ENCODE measurements around the gene EPHA7.

EPHA7 gene

DNA sequence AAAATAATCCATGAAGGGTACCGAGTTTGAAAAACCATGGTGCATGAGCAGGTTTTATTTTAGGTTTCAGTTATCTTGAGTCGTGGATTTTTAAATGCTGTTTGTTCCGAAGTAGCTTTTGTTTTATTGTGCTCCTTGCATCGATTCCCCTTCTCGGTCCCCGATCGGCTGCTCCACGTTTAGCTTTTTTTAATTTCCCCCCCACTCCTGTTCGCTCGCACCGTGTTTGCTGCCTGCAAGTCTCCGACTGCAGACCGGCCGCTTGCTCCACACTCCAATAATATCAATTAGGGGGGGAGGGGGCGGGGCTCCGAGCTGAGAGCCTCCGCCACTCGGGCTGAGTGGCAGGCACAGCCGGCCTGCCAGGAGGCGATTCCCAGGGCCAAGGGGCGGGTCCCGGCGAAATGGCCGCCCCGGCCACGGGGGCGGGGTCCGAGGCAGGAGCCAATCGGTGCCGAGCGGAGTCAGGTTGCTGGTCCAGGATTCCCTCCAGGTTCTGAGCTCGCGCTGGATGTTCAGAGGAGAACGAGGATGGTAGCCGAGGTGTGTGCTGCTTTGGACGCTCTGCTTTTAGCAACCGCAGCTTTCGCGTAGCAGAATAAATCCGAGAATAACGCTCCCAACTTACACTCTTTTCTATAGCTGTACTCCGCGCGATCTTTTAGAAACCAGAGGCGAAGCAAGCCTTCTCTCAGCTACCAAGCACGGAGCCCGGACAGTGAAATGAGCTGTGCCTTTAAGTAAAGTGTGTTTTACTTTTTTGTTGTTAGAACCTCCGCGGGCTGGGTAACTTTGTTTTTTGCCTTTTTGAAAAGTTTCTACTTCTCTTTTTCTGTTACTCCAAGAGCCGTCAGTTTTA is at the start of gene EPHA7:
Gene EPHA7 (minus strand): TSS at position 256 of the 859 bp plus-strand sequence. CDS start 218 bp downstream, at position 38.
- DNase-seq: peak; percentile 12

DNA sequence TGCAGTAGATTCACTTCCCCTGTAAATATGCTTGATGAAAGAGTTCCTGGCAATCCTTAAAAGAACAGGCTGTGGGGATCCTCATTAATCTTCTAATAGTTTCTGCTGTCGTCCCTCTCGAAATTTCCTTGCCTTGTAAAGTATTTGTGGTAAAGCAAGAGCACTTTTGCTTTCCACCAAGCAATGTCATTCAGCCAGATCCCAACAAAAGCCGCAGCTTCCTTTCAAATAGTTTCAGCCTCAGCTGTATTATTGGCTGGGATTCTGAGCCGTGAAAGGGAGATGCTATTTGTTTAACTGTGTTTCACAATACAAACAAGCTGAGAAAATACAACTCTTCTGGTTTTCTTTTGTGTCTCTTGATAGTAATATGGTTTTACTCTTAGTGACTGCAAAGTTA is 48.9 kb upstream of the EPHA7 start:
- DNase-seq: no peak

DNA sequence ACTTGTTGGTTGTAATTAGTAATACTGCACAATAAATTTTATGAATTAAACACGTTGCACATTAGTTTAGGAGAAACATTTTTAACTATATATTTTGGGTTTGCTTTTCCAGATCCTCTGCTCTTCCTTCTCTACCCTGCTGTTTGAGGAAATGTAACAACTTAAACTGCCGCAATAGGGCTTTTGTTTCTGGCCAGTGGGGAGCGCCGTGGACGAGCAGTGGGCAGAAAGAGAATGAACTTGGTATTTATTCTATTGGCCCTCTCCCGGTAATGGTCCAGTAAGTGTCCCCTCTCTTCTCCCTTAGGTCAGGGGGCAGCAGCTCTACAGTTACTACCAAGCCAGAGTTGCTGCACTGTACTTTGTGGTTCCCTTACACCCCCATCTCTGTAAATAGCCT is 35.2 kb upstream of the EPHA7 start:
- no peak for DNase-seq

DNA sequence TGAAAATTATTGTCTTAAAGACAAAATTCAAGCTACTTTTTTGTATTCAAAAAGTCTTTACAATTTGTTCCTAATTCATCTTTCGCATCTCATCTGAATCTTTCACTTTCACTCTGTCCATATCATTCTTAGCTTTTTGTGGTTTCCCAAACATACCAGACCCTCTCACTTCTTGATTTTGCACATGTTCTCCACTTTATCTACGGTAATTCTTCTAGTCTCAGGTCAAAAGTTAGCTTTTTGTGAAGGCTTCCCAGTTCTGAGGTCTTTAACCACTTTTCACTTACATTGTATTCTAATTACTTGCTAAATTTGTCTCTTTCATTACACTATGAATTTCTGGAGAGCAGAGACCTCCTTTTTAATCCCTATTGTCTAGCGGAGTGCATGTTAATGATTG is 34.6 kb upstream of the EPHA7 start:
- no peak for DNase-seq

DNA sequence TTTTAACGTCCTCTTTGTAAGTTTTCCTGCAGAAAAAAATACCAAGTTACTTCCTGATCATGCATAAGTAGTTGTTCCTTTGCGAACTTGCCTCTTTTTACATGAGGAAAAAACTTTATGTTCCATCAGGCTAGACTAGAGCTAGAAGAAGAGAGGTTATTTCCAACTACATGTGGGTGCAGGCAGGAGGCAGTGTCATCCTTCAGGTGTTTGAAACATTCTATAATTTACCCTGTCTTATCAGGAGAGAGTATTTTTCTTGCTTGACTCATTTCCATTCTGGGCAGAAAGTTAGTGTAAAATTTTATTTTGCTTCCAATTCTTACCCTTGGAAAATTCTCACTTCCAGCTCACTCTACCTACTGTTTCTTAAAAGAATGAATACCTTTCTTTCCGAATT is 28.5 kb upstream of the EPHA7 start:
- DNase-seq: no peak

DNA sequence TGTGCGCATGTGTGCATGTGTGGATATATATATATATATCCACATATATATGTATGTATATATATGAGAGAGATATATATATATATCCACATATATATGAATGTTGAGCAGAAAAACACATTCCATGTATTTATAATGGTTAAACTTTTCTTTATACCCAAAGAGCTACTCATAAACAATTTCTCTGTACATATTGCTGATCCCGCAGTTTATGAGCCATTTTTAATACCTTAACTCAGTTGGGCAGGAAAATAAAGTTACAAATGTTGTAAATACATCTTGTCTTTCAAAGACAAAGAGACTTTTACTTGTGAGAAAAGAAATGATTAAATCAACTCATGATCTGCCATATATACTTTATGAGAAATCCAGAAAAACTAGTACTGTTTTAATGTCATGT is 18.1 kb upstream of the EPHA7 start:
- no peak for DNase-seq

DNA sequence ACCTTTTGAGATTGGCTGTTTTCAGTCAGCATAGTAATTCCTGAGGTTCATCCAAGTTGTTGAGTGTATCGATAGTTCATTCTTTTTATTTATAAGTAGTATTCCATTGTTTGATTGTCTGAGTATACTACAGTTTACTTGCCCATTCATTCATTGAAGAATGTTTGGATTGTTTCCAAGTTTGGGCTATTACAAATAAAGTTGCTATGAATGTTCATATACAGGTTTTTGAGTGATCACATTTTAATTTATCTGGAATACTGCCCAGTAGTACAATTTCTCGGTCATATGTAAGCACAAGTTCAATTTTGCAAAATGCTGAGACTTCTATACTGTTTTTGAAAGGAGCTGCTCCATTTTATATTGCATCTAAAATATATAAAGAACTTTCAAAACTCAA is 14.2 kb upstream of the EPHA7 start:
- DNase-seq: no peak

DNA sequence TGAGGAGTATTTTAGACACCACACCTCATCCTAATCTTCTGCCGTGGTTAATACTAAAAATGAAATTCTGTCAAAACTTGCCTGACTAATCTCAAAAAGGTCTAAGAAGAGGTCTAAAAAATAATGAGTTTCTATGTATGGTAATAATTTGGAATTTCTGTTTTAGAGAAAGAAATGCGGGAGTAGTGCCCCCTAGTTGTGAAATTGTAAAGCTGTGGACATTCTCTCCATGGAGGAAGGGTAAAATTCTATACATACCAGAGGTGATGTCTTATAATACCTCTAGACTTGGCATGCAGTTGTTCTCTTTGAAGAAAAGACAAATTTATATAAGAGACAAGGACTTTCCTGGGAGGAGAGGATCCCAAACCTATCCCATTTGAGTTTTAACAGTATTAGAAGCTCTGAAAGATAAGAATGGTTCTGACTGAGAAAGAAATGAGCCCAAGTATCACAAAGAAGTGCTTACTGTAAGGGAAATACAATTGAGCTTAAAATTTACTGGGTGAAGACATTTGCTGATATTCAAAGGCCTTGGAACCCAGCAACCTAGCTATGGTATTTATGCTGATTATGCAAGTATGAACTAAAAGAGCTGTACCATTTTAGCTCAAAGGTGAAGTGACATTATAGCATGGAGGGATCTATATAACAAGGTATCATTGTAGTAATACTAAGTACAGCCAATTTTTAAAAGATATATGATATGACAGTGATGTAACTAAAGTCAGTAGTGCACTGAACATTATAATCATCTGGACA is 5.1 kb upstream of the EPHA7 start:
- DNase-seq: no peak

DNA sequence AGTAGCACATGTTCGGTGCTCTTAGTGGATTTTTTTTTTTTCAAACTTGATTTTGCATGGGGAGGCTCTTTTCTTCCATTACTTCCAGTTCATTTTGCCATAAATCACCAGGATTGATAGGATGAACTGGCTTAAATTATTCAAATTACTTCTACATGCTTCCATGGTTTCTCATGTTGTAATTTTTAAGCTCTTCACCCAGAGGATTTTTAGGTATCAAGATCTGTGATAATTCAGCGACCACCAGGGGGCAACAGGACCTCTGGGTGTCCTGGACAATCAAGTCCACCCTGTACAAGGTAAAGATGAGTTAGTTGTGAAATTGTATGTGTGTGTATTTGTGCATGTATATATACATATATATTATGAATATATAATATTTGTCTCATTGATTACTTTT is 4.2 kb upstream of the EPHA7 start:
- no peak for DNase-seq

DNA sequence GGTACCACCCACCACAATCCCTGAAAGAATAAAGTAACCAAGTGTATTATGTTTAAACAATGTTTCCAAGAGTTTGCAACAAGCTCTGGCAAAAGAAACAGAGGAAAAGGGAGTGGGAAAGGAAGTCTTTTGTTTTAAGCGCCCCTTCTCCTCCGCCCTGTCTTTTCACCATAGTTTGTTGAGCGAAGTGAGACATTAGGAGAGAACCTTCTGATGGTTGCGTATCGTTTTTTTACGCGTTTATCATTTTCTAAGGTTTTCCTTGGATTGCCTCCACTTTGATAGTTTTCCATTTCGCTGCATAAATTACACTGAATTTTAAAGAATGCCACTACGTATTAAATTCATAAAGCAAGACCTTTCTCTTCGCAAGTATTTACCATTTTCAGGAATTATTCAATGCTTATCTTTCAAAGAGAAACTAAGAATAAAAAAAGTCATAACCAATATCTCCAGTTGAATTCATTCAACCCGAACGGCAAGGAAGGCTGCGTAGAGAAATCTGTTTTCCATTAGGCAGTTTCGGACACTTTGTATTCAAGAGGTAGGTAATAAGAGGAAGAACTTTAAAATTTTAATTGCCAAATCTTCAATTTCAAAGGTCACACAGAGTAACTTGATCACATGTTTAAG is 920 bp upstream of the EPHA7 start:
- DNase-seq: no peak

DNA sequence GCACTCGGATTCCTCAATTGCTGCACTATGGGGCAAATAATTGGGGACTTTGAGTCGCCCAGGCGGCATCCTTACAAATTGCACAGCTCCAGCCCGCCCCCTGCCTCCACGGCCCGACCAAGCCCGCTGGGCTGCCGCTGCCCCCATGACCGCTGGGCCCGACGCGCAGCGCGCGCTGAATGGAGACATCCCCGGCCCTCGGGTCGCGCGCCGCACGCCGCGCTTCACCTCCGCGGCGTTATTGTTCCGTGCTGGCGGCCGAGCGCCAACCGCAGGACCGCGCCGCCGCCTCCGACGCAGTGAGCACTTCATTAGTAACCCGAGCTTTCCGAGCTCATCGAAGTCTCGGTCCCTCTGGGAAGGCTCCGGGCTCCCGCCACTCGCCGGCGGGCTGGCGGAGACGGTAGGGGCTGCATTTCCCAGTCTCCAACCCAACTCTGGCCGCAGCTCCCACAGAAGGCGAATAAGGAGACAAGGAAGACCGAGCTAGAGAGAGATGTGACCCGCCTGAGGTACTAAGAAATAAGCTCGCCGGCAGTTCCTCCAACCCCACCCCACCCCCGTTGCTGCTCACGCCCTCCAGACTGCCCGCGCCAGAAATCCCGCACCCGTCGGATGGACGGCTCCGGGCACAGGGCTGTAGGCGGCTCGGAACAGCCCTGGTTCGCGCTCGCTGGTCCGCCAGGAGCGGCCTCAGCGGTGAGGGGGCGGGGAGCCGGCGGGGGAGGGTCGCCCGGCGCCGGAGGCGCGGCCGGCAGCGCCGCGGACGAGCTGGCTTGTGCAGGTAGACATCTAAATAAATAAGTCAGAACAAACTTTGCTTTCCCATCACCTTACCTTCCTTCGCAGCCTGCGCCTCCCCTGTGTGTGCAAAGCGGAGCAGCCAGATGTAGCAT is 703 bp downstream of the EPHA7 start:
- no peak for DNase-seq

DNA sequence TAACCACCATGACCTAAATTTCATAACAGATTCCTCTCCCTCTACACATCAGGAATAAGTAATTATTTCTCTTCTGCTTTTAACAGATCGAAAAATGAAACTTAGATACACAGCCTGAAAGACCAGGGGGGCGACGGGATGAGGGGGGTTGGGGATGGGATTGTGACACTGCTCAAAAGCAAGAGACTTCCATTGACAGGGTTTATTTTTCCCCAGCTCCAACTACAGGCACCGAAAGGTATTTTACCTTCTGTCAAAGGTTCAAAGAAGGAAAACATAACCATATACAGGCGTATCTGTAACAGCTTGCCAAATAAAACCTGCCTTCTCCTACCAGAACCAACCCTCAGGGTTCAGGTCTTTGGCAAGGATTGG is 1.3 kb downstream of the EPHA7 start:
- no peak for DNase-seq

DNA sequence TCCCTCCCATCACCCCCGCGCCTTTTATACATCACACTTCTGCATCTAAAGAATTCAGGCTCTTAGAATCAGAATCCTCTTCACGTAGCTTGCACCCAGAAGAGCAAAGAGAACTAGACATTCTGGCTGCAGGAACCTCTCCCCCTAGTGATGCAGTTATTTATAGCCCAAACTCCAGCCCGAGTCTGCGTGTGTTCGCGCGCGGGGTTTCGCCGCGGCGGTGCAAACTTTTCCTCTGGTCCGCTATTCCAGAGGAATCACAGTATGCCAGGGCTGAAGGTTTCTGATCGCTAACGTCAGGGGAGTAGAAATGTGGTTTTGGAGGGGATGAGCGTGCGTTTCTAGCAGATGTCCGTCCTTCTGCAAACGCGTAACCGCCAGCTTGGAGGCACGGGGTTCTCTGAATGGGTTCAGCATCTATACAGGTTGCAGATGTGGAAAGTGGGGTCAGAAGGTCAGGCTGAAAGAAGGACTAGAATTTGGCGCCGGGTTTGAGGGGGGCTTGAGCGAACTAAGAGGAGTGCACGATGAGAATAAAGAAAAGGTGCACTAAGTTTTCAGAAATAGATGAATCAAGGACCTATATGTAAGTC is 1.8 kb downstream of the EPHA7 start:
- DNase-seq: no peak

DNA sequence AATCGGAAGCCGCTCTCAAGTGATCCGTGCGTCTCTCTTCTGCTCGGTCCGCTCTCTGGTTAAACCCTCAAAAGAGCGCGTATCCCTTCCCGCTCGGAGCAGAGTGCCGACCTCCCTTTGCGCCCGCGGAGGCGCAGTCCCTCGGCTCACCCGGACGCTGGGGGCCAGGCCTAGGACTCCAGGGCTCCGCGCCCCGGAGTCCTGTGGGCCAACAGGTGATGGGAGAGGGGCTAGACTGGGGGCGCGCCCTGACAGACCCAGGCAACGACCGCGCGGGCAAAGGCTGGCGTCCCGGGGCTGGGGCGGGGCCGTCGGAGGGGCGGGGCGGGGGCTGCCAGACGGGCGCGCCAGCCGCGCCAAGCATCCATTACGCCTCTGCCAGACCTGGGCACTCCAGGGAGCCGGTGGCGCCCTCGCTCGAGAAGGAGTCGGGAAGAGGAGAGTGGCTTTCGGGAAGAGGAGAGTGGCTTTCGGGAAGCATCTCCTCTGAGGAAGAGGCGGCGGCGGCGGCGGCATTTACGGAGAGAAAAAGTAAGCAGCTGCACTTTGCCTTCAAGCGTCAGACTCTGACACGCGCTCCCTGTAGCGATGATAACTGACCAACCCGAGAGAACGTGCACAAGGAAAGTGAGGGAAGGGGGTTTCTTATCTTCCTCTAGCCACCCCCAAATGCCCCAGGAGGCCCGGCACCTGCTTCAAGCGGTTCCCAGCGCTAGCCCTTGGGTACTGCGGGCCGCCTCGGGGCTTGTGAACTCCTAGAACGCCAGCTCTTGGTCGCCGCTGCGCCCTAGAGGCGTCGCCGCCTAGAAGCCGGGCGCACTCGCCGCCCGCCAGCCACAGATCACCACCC is 2.6 kb downstream of the EPHA7 start:
- no peak for DNase-seq

DNA sequence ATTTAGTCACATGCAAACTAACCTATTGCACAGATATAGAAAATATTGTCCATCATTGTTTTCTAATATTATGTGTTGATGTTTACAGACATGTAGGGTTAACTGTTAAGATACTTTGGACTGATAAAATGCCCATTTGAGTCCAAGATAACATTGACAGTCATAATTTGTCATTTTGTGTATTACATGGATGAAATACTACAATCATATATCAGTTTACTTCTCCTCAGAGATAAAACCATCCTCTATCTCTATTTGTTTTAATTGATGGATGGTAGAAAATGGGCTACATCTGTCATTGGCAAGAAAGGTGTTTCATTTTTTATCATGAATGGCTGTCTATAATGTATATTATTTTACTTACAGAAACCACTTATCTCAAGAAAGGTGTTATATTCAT is 6.2 kb downstream of the EPHA7 start:
- DNase-seq: no peak

DNA sequence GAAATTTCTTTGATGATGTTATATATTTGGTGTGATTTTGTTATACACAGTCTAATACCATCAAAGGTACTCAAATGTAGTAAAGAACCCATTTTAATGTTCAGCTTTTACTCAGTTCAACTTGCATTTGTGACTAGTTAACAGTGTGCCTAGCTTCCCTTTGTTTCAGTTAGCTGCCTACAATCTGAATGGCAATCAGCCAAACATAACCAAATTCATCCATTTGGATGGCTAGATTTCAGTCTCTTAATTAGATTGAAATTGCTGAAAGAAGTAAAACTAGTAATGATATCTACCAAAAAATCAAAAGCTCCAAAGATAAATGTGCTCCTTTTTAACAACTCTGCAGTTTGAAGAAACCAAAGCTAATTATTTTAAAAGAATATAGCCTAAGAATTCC is 6.9 kb downstream of the EPHA7 start:
- DNase-seq: no peak

DNA sequence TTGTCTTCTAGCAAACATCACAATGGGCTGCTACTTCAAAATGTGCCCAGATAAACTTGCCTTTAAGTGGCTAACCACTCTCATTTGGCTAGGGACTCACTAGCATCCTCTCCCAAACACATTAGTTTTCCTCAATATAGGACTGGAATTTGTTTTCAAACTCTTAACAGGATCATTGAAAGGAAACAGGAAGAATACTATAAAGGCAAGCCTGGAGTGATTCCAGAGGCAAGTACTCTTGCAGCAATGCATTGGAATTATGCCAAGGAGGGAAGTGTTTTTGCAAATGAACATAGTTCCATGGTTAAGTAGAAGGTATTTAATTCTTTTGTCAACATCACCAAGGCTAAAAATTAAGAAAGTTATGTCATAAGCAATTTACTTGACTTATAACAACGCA is 12.2 kb downstream of the EPHA7 start:
- no peak for DNase-seq

DNA sequence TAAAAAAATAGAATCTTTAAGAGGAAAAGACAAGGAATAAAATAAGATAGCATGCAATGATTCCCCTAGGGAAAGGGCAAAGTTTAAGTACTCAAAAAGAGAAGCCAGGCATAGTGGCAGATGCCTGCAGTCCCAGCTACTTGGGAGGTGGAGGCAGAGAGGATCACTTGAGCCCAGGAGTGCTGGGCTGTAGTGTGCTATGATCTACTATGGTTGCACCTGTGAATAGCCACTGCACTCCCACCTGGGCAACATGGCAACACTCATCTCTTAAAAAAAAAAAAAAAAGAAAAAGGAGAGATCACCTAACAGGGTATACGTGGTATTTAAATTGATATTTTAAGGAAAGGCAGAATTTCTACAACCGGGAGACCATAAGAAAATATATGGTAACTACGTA is 16.0 kb downstream of the EPHA7 start:
- DNase-seq: no peak

DNA sequence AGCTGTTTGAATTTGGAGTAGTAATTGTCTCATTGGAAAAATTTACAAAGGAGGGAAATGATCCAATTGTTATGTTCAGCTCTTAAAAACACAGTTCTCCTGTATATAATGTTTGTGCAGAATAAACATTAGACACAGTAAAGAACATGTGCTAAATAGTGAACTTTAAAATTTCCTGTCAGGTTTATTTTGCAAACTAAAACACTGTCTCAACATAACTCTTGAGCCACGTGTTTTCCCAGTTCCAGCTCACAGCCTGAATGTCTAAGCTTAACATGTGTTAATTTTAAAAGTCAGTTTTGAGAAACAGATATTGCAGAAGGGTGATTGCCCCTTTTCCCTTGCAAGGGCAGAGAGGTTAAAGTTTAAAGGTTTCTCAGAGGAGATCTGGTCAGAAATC is 20.6 kb downstream of the EPHA7 start:
- no peak for DNase-seq

DNA sequence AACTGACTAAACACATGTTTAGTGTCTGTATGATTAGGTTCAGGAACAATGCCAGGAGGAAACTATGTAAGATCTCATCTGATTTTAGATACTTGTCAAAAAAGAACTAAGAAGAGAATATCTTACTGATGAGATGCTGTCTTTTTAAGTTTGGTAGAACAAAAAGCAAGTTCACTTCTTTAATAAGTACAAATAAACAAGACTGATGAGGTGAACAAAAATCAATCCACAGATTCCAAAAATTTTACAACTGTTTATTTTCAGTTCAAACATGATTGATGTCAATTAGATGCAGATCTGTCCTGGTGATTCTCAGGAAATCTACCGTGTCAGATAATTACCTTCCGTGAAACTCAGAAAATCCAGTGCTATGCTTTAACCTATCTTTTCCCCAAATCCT is 24.9 kb downstream of the EPHA7 start:
- no peak for DNase-seq

DNA sequence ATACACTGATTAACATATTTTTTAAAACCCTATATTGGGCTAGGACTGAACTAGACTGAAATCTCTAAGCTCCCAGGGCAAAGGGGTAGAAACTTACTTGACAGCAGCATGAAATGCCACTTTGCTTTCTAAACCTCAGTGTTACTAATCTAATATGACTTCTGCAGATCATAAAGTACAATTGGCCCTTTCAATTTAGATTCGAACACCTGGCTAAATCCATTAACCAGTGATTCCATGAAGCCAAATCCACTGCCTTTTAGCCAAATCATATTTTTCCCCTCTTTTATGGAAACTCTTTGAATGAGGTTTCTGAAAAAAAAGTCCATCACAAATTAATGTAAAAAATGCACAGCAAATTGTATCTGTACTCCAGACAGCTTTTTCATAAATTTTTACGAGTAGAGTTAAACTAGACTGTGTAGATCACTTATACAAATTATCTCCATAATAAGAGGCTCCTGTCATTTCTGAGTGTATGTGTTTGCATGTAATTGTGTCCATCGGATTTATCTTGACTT is 25.7 kb downstream of the EPHA7 start:
- no peak for DNase-seq

All from GOT3 (cell line).